T-helper 9 cell (primary cell): ENCODE data around the gene TOMM40.

Experiments
- DNase-seq: peaks from one replicate; pipeline ENCODE4 v3.0.0-alpha.2; 2020

The TOMM40 gene

GRCh38 chr19:44931541-44931940 lies 40.5 kb downstream of the TOMM40 start:
- DNase-seq: no peak

GRCh38 chr19:44939668-44940067 lies 48.6 kb downstream of the TOMM40 start:
- no peak for DNase-seq

- DNase-seq: no peak
Measured at GRCh38 chr19:44942067-44942571, 51.1 kb downstream of the TOMM40 start, which contains the start of gene APOC4. Gene APOC4 (plus strand): TSS chr19:44942237. CDS start chr19:44942278, 41 bp downstream.

- DNase-seq: no peak
Measured at GRCh38 chr19:44943801-44944249, 52.8 kb downstream of the TOMM40 start.

GRCh38 chr19:44947041-44947581 lies 56.1 kb downstream of the TOMM40 start:
- DNase-seq: no peak

- DNase-seq: no peak
Measured at GRCh38 chr19:44948237-44948636, 57.2 kb downstream of the TOMM40 start.

- DNase-seq: no peak
Measured at GRCh38 chr19:44948763-44949374, 57.8 kb downstream of the TOMM40 start.

GRCh38 chr19:44949550-44949949 lies 58.5 kb downstream of the TOMM40 start:
- no peak for DNase-seq

- DNase-seq: peak; percentile 51
Measured at GRCh38 chr19:44951179-44952159, 60.4 kb downstream of the TOMM40 start.
